Glomerular visceral epithelial cell (primary cell): ENCODE measurements around the gene STAG1.
"Not testable (repeated sequence)": the region's sequence is repeated elsewhere in the genome, so short reads cannot be mapped to it uniquely, and the experiment has no call there.

Experiments
- DNase-seq: peaks from one replicate; pipeline ENCODE4 v3.0.0-alpha.2; 2016; ENCODE audit errors: extremely low spot score

STAG1 gene

DNA sequence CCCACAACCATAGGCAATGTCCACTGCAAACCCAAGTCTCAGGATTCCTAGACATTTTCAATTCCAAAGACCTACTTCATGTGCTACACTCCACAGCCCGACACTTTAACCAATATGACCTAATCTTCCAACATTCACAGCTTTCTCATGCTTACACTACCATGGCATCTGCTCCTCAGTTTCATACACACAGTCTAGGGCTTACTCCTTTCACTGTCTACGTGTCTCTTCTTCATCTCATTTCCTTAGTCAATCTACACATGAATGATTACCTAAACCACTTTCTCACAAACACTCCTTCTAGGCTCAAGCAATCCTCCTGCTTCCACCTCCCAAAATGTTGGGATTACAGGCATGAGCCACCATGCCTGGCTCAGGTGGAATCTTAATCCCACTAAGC lies 106.3 kb downstream of the STAG1 start:
- no peak for DNase-seq

DNA sequence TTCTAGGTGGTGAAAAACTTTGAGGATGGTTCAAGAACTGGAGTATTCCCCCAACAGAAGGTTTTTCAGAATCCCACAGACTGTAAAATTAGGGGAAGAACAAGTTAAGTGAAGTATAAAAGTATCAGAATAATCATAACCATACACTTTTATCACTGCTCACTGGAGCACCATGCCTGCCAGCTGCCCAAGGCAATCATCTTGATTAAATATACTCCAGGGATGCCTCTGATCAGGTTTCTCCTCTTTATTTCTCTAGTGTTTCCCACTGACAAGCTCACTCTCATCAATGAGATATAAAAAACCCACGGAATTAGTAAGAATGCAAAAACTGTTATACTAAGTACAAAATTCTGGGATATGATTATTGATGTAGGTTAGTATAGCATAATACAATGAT lies 108.0 kb downstream of the STAG1 start:
- DNase-seq, result no peak

GRCh38 chr3:136643380-136643779 lies 108.8 kb downstream of the STAG1 start:
- DNase-seq, result not testable (repeated sequence)

- no peak for DNase-seq
Measured at GRCh38 chr3:136642711-136643110, 109.5 kb downstream of the STAG1 start.

GRCh38 chr3:136639069-136639468 lies 113.1 kb downstream of the STAG1 start:
- no peak for DNase-seq

DNA sequence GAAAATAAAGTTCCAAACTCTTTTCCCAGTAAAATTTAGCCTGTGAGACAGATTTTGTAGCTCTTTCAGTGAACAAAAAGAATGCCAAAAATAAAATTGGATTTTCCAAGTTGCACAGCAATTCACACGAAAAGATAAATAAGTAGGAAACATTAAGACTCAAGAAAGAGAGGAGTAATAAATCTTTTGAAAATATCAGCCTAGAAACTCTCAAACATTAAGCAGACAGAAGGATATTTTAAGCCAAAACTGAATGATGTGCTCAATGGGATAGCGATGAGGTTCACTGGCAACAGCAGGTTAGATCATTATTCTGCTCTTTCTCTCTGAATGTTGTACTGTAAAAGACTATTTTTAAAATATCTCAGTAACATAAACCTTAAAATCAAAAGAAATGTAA lies 115.0 kb downstream of the STAG1 start:
- no peak for DNase-seq

- no peak for DNase-seq
Measured at GRCh38 chr3:136634821-136635220, 117.4 kb downstream of the STAG1 start.

DNA sequence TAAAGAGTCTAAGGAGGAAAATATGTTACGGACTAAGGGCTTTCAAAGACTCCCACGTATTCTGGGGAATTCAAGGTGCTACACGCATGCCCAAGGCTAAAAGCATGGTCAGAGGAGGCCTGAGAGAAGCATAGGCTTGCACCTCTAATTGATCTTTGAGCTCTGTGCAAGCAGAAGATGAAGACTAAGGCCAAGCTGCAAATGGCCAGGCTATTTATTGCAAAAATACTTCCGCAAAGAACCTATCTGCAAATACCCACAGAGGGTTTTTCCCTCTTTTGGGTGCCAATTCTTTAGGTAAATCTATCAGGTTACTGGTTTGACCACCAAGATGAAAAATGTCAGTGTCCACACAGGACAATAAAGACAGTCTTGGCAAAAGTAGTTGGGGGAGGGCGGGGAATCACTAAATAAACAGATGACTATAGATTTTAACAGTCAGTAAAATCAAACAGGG lies 119.5 kb downstream of the STAG1 start:
- no peak for DNase-seq

DNA sequence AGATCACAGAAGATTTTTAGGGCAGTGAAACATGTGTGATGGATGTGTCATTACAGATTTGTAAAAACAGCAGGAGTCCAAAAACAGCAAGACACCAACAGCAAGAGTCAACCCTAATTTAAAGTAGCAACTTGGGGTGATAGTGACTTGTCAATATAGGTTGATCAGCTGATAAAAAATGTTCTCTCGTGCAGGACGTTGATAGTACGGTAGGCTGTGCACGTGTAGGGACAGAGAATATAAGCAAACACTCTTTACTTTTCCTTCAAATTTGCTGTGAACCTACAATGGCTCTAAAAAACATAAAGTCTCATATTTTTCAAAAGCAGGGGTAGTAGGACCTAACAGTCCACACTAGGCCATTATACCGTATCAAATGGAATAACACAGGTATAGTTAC lies 120.8 kb downstream of the STAG1 start:
- DNase-seq, result no peak

DNA sequence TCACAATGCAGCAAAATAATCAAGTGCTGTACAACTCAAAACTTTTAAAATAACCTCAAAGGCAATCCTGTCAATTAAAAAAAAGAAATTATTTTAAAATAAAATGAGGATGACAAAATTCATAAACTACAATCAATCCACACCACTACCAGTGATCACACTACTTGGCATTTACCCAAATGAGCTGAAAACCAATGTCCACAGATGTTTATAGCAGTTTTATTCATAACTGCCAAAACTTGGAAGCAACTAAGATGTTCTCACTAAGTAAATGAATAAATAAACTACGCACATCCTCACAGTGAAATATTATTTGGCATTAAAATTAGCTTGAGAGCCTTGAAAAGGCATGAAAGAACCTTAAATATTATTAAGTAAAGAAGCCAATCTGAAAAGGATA lies 121.3 kb downstream of the STAG1 start:
- no peak for DNase-seq

- no peak for DNase-seq
Measured at GRCh38 chr3:136626493-136626892, 125.7 kb downstream of the STAG1 start.

DNA sequence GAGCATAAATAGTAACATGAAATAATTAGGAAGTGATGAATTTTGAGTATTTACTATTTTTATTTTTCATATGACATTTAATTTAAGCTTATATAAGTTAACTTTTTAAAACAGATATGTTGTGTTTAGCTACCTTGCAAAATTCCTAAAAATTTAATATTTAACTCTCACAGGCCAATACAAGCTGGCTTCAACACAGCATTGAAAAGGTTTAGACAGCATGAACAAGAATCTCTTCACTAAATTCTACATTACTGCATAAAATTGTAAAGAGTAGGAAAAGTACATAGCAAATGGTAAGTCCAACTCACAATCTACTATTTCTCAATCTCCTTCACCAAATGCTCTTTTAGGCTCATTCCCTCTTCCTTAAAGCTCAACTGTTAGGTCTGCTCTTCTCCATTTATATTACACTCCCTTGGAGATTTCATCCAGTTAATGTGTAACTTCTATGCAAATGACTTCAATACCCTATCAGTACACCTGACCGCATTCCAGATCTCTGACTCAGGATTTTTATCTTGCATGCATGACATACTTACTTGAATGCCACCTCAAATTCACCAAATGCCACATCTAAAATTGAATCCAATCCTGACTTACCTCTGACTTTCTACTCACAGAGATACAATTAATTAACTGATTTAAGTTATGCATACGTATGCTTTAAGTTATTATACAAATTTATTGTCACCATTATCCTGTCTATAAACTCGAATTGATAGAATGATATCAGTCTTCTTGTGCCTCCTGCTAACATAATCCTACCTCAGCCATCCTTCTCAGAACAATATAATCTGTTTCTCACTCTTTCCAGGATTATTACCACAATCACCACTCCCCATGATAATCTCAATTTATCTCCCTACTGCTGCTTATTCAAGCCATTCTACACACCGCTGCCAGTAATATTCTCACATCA lies 127.0 kb downstream of the STAG1 start:
- DNase-seq, result peak; percentile 82

DNA sequence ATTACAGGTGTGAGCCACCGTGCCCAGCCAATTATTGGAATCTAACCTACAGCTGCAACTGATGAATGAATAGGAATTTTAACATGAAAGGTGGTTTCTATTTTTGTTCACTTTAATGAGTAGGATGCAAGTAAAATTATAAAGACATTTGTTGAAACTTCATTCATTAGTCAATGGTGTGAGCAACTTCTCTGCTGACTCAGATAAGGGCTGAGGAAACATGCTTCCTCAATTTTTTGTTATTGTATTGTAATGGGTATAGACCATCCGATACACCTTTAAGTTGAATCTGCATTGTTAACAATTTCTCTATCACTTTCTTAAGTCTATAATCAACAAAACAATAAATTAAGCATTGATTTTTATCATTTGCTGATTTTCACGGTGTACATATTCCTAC lies 127.8 kb downstream of the STAG1 start:
- no peak for DNase-seq

DNA sequence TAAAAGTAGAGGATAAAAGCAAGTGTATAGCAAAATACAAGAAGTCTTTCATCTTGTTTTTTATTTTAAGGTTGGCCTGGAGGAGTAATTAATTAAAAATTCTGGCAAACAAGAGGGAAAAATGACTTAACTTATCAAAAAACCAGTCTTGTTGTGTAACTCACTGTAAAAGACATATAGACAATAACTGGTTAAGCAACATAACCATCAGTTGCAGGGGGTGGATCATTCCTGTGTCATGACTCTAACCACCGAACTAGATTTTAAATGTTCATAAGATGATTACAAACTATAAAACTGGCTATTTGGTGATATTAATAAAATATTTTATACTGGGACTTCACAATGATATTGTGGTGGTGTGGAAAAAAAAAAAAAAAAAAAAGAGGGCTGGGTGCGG lies 130.6 kb downstream of the STAG1 start:
- no peak for DNase-seq

- DNase-seq, result no peak
Measured at GRCh38 chr3:136620436-136620835, 131.7 kb downstream of the STAG1 start.

- not testable (repeated sequence) for DNase-seq
Measured at GRCh38 chr3:136617969-136618525, 134.1 kb downstream of the STAG1 start.

DNA sequence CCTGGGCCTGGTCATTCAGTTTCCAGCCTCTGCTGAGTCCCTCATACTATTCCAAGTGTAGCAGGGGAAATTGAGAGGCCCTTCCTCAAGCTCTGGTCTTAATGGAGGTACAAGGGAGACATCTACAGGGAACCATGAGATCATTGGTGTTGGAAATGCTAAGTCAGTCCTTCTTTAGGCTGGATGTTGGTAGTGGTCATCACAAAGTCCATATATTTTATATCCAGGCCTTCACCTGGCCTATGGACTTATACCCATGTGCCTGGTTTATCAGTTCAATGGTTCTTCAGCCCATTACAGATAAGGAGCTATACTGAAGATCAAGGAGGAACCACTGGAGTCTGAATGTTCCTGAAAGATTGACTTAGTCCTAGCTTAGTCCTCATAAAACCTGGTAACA lies 135.0 kb downstream of the STAG1 start:
- no peak for DNase-seq

DNA sequence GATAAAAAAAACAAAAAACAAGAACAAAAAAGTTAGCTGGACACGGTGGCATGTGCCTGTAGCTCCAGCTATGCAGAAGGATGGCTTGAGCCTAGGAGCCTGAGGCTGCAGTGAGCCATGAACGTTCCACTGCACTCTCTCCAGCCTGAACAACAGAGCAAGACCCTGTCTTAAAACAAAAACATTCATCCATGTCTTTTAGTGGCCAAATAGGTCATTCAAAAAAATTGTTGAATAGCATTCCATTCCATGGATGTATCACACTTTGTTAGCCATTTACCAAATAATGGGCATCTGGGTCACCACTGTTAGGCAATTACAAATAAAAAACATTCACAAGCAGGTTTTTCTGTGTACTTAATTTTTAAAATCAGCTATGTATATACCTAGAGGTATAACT lies 139.7 kb downstream of the STAG1 start:
- peak; percentile 6 for DNase-seq

- no peak for DNase-seq
Measured at GRCh38 chr3:136606990-136607389, 145.2 kb downstream of the STAG1 start.

GRCh38 chr3:136606216-136606615 lies 146.0 kb downstream of the STAG1 start:
- DNase-seq, result not testable (repeated sequence)

DNA sequence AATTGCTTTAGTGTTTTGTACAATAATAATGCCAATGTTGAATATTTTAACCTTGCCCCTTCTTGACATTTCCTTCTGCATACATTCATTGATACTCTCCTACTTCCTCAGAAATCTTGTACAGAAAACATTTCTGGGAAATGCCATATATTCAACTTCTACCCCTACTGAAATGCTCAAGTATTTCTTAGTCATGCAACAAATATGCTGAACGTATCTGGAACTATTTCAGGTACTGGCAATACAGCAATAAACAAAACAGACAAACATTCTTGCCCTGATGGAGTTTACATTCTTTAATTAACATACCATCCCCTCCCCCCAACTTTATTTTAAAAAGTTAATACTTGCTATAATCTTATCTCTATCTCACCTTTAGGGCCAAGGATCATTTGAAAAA lies 147.2 kb downstream of the STAG1 start:
- no peak for DNase-seq

- no peak for DNase-seq
Measured at GRCh38 chr3:136602818-136603217, 149.4 kb downstream of the STAG1 start.
